Thyroid gland (tissue), 4 donors: Measurements from ENCODE around the gene CEP192.

ENCODE experiments used
- POLR2A ChIP-seq, 2 donors: fragments of 450-650 bp; IDR thresholded peaks; one replicate each; pipeline ENCODE4 v1.6.1; 2017; ENCODE audit warnings: antibody characterized with exemption in 2 of 2, mild to moderate bottlenecking in 2 of 2, moderate library complexity in 1 of 2
- TF ChIP-seq, protein P1 (sequence below), 6 experiments: fragments of 200-600 bp in 3 of 6; fragments of 450-650 bp in 3 of 6; sonication (generic) in 3 of 6; IDR thresholded peaks; one replicate each; pipeline ENCODE4 v1.5.1; 2016 to 2019; ENCODE audit warnings: antibody characterized with exemption in 6 of 6, mild to moderate bottlenecking in 2 of 6, inconsistent platforms in 1 of 6, moderate library complexity in 1 of 6

DNA sequence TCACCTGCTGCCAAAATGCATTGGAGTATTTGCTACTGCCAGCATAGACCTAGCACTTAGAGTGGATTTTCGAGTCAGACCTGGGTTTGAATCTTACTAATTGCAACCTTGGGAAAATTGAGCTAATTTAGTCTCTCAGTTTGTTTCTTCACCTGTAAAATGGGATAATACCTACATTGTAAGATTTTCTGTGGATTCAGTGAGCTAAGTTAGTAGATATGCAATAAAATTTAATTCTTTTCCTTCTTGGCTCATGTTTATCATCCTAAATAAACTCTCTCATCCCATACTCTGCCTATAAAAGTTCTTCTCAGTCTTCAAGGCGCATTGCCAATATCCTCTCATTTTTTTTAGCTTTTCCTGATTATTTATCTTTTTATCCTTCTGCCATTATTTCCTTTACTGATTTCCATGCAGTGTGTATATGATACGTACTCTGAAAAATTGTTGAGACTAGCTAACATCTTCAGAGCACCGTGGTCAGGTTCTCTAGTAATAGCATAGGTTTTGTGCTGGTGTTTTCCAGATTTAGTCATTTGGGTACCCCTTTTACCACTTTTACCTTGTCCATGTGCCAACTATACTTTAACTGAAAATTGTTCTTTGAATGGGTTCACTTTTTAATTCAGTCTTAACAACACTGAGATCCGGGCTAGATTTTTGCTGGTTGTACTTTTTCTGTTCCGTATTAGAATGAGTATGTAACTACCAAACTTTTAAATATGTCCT, 7.3 kb downstream of the CEP192 start:
- no peak for TF ChIP-seq POLR2A (IDR thresholded peaks at IDR 0.05)
- TF ChIP-seq, protein P1, sequence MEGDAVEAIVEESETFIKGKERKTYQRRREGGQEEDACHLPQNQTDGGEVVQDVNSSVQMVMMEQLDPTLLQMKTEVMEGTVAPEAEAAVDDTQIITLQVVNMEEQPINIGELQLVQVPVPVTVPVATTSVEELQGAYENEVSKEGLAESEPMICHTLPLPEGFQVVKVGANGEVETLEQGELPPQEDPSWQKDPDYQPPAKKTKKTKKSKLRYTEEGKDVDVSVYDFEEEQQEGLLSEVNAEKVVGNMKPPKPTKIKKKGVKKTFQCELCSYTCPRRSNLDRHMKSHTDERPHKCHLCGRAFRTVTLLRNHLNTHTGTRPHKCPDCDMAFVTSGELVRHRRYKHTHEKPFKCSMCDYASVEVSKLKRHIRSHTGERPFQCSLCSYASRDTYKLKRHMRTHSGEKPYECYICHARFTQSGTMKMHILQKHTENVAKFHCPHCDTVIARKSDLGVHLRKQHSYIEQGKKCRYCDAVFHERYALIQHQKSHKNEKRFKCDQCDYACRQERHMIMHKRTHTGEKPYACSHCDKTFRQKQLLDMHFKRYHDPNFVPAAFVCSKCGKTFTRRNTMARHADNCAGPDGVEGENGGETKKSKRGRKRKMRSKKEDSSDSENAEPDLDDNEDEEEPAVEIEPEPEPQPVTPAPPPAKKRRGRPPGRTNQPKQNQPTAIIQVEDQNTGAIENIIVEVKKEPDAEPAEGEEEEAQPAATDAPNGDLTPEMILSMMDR (IDR thresholded peaks at IDR 0.05), result no peak
